H1 (cell line): ENCODE results near the gene MARCHF9. TPM values are rescaled to one million over a fixed set of nuclear protein-coding genes. Genes with fewer than 3 reads are reported as not detected.

ENCODE experiments used
- CTCF ChIA-PET: fragments of 300-600 bp; sonication (Branson Sonifier 250); formaldehyde crosslinking; loops from one replicate; lab custom pipeline; 2021; ENCODE audit not compliant: partially characterized antibody; lab: Charles Lee
- POLR2A ChIA-PET: fragments of 300-600 bp; sonication (Branson Sonifier 250); formaldehyde crosslinking; loops from one replicate; lab custom pipeline; 2021; ENCODE audit warnings: inconsistent platforms; ENCODE audit not compliant: partially characterized antibody; lab: Charles Lee
- DNase-seq, 2 experiments: peaks; one replicate each; pipeline versions ENCODE4 v3.0.0 to v3.0.0-alpha.2; 2010 to 2022; ENCODE audit warnings: low spot score in 2 of 2, low read depth in 1 of 2, mixed read lengths in 1 of 2
- FAIRE-seq: peaks from 2 replicates; lab custom pipeline; 2011; peaks lifted over from hg19 to GRCh38; lab: Jason Lieb, UNC
- H2AFZ ChIP-seq: 2 replicates; pipeline ENCODE4 v1.8.1; 2012; ENCODE audit warnings: low read length, inconsistent platforms
- H2AK5ac ChIP-seq: 2 replicates; pipeline ENCODE4 v1.6.1; 2013; ENCODE audit warnings: low read depth, low read length
- H2BK120ac ChIP-seq: replicated peaks from 2 replicates; pipeline ENCODE3; 2013; ENCODE audit warnings: low read depth, low read length, inconsistent platforms
- H2BK12ac ChIP-seq: 2 replicates; pipeline ENCODE4 v1.6.1; 2013; ENCODE audit warnings: low read depth, low read length
- H2BK15ac ChIP-seq: 2 replicates; pipeline ENCODE4 v1.6.1; 2013; ENCODE audit warnings: low read length
- H2BK20ac ChIP-seq: 2 replicates; pipeline ENCODE4 v1.6.1; 2013; ENCODE audit warnings: low read length
- H2BK5ac ChIP-seq: 2 replicates; pipeline ENCODE4 v1.6.1; 2013; ENCODE audit warnings: low read depth, low read length
- H3K14ac ChIP-seq: 2 replicates; pipeline ENCODE4 v1.6.1; 2013; ENCODE audit warnings: inconsistent platforms; ENCODE audit not compliant: insufficient read length
- H3K18ac ChIP-seq: 2 replicates; pipeline ENCODE4 v1.6.1; 2013; ENCODE audit warnings: low read length; ENCODE audit errors: extremely low read depth
- H3K23ac ChIP-seq: 2 replicates; pipeline ENCODE4 v1.6.1; 2013; ENCODE audit warnings: inconsistent platforms; ENCODE audit not compliant: insufficient read length
- H3K23me2 ChIP-seq: 2 replicates; pipeline ENCODE4 v1.6.1; 2013; ENCODE audit warnings: low read depth, low read length
- H3K27ac ChIP-seq: 2 replicates; pipeline ENCODE4 v1.6.1; 2011; ENCODE audit warnings: low read depth, low read length, inconsistent platforms
- H3K27me3 ChIP-seq, 4 experiments: replicated peaks in 1 of 4; 1 replicate in 1 of 4; 2 replicates in 3 of 4; pipeline versions ENCODE4 v1.6.1 to v1.8.1; 2011 to 2013; ENCODE audit warnings: low read length in 3 of 4, mild to moderate bottlenecking in 3 of 4, inconsistent platforms in 2 of 4, mixed read lengths in 2 of 4, moderate library complexity in 1 of 4; ENCODE audit not compliant: control insufficient read depth in 3 of 4, insufficient read depth in 3 of 4; ENCODE audit errors: extremely low read depth in 1 of 4
- H3K36me3 ChIP-seq, 4 experiments: 2 replicates each; pipeline versions ENCODE4 v1.6.1 to v1.8.1; 2011 to 2013; ENCODE audit warnings: mild to moderate bottlenecking in 4 of 4, low read length in 3 of 4, moderate library complexity in 2 of 4, control low read depth in 1 of 4, inconsistent platforms in 1 of 4; ENCODE audit not compliant: insufficient read depth in 4 of 4, control insufficient read depth in 2 of 4
- H3K4ac ChIP-seq: replicated peaks from 2 replicates; pipeline ENCODE3; 2013; ENCODE audit warnings: low read length, low read depth, mixed read lengths, inconsistent platforms; ENCODE audit not compliant: insufficient read length
- H3K4me1 ChIP-seq, 4 experiments: replicated peaks in 1 of 4; 1 replicate in 1 of 4; 2 replicates in 3 of 4; pipeline versions ENCODE4 v1.6.1 to v1.8.1; 2011 to 2013; ENCODE audit warnings: low read length in 3 of 4, inconsistent platforms in 2 of 4, mixed read lengths in 1 of 4; ENCODE audit not compliant: insufficient read depth in 4 of 4, control insufficient read depth in 3 of 4
- H3K4me2 ChIP-seq, 2 experiments: 2 replicates each; pipeline versions ENCODE4 v1.6.1 to v1.8.1; 2011 to 2013; ENCODE audit warnings: low read depth in 2 of 2, low read length in 2 of 2, control low read depth in 1 of 2, inconsistent platforms in 1 of 2, mild to moderate bottlenecking in 1 of 2; ENCODE audit not compliant: insufficient read depth in 1 of 2
- H3K4me3 ChIP-seq, 4 experiments: fragments of 200-600, 300-600 bp in 1 of 4; sonication (generic), shearing (Covaris generic), sonication (Bioruptor Twin) in 1 of 4; 2 replicates each; pipeline versions ENCODE4 v1.5.1 to v1.8.1; 2011 to 2016; ENCODE audit warnings: low read length in 4 of 4, low read depth in 3 of 4, control low read depth in 2 of 4, inconsistent platforms in 2 of 4, mild to moderate bottlenecking in 2 of 4, mixed read lengths in 1 of 4, moderate library complexity in 1 of 4; ENCODE audit not compliant: insufficient read depth in 2 of 4; ENCODE audit errors: extremely low read depth in 1 of 4
- H3K56ac ChIP-seq: replicated peaks from 2 replicates; pipeline ENCODE3; 2013; ENCODE audit warnings: low read depth, mild to moderate bottlenecking, mixed read lengths, low read length, inconsistent platforms; ENCODE audit not compliant: insufficient read length
- H3K79me1 ChIP-seq: 2 replicates; pipeline ENCODE4 v1.6.1; 2013; ENCODE audit warnings: low read depth, low read length, control low read depth
- H3K79me2 ChIP-seq, 2 experiments: 2 replicates each; pipeline versions ENCODE4 v1.6.1 to v1.8.1; 2012 to 2013; ENCODE audit warnings: low read length in 2 of 2, mild to moderate bottlenecking in 2 of 2, inconsistent platforms in 1 of 2; ENCODE audit not compliant: insufficient read depth in 2 of 2, control insufficient read depth in 1 of 2
- H3K9ac ChIP-seq, 4 experiments: replicated peaks in 1 of 4; 1 replicate in 1 of 4; 2 replicates in 3 of 4; pipeline versions ENCODE4 v1.6.1 to v1.8.1; 2011 to 2013; ENCODE audit warnings: low read depth in 3 of 4, low read length in 3 of 4, control low read depth in 2 of 4, mild to moderate bottlenecking in 2 of 4, moderate library complexity in 2 of 4, inconsistent platforms in 1 of 4; ENCODE audit errors: extremely low read depth in 1 of 4
- H3K9me3 ChIP-seq, 2 experiments: 2 replicates each; pipeline versions ENCODE4 v1.6.1 to v1.8.1; 2012 to 2013; ENCODE audit warnings: mild to moderate bottlenecking in 2 of 2, moderate library complexity in 2 of 2, control low read depth in 1 of 2, inconsistent platforms in 1 of 2, low read depth in 1 of 2, low read length in 1 of 2, mixed read lengths in 1 of 2; ENCODE audit not compliant: insufficient read depth in 2 of 2
- H4K20me1 ChIP-seq, 2 experiments: replicated peaks in 1 of 2; 2 replicates each; pipeline versions ENCODE3 to v1.8.1; 2011 to 2013; ENCODE audit warnings: inconsistent platforms in 2 of 2, low read length in 2 of 2, mild to moderate bottlenecking in 1 of 2; ENCODE audit not compliant: insufficient read depth in 2 of 2, control insufficient read depth in 1 of 2
- H4K5ac ChIP-seq: 2 replicates; pipeline ENCODE4 v1.6.1; 2013; ENCODE audit warnings: low read length, low read depth, mixed read lengths, inconsistent platforms; ENCODE audit not compliant: insufficient read length
- H4K8ac ChIP-seq: 2 replicates; pipeline ENCODE4 v1.8.0; 2013; ENCODE audit warnings: mild to moderate bottlenecking, moderate library complexity, low read length, inconsistent platforms; ENCODE audit not compliant: insufficient read depth; ENCODE audit errors: extremely low read depth
- H4K91ac ChIP-seq: replicated peaks from 2 replicates; pipeline ENCODE3; 2013; ENCODE audit warnings: low read length, mixed read lengths, inconsistent platforms; ENCODE audit not compliant: insufficient read length
- CBX8 ChIP-seq: fragments of 300-800, 300-1000 bp; sonication (generic); IDR thresholded peaks from 2 replicates; pipeline ENCODE4 v1.7.1; 2016; ENCODE audit warnings: low read depth, low read length, borderline replicate concordance
- EGR1 ChIP-seq: IDR thresholded peaks from 2 replicates; pipeline ENCODE4 v1.6.1; 2011; ENCODE audit warnings: low read depth, low read length, borderline replicate concordance
- PHF8 ChIP-seq: fragments of 200-600 bp; sonication (generic); conservative IDR thresholded peaks from 2 replicates; pipeline ENCODE4 v1.7.1; 2012; ENCODE audit warnings: low read depth, mild to moderate bottlenecking, inconsistent platforms, low read length, moderate library complexity
- POLR2A ChIP-seq, 2 experiments: IDR thresholded peaks; 1 replicate in 1 of 2; 2 replicates in 1 of 2; pipeline ENCODE4 v1.6.1; 2011; ENCODE audit warnings: low read depth in 2 of 2, low read length in 2 of 2, mild to moderate bottlenecking in 2 of 2; ENCODE audit errors: control extremely low read depth in 1 of 2
- RBBP5 ChIP-seq: IDR thresholded peaks from 2 replicates; pipeline ENCODE4 v1.7.1; 2012; ENCODE audit warnings: low read depth, mild to moderate bottlenecking, inconsistent platforms, low read length, moderate library complexity, borderline replicate concordance
- SIX5 ChIP-seq: IDR thresholded peaks from 2 replicates; pipeline ENCODE4 v1.6.1; 2011; ENCODE audit warnings: mild to moderate bottlenecking, low read depth, low read length
- SP1 ChIP-seq: IDR thresholded peaks from 2 replicates; pipeline ENCODE4 v1.6.1; 2011; ENCODE audit warnings: low read depth, low read length
- TEAD4 ChIP-seq: IDR thresholded peaks from 2 replicates; pipeline ENCODE4 v1.6.1; 2012; ENCODE audit warnings: low read depth, low read length, inconsistent platforms, mixed read lengths
- YY1 ChIP-seq: IDR thresholded peaks from 2 replicates; pipeline ENCODE4 v1.6.1; 2011; ENCODE audit warnings: low read depth, mild to moderate bottlenecking, low read length
- polyA plus RNA-seq, 7 experiments: library from polyadenylated mRNA; depleted of rRNA in 3 of 7; stranded (reverse) in 5 of 7; unstranded in 2 of 7; fragments of >200 nt in 5 of 7; fragments of 200-250 nt in 2 of 7; gene quantifications; 1 replicate in 5 of 7; 2 replicates in 1 of 7; 4 replicates in 1 of 7; pipeline versions ENCODE4 v1.2.1 to v1.2.3, GENCODE V29; 2011 to 2013; ENCODE audit warnings: missing spikeins in 2 of 7, mixed read lengths in 2 of 7
- total RNA-seq: library from RNA; stranded (reverse); fragmentation: NEBNext Ultra II Directional; extraction: Animal tissue kit (Norgen Biotek cat#: 25700); gene quantifications from 2 replicates; pipeline ENCODE4 v1.2.1, GENCODE V29; 2021
- TF ChIP-seq, protein P1 (sequence below), 3 experiments: IDR thresholded peaks; 1 replicate in 2 of 3; 2 replicates in 1 of 3; pipeline versions ENCODE4 v1.5.1 to v1.6.1; 2011; ENCODE audit warnings: low read length in 3 of 3, mild to moderate bottlenecking in 3 of 3, inconsistent platforms in 2 of 3, low read depth in 1 of 3, moderate library complexity in 1 of 3; ENCODE audit not compliant: insufficient read depth in 1 of 3; ENCODE audit errors: control extremely low read depth in 1 of 3

MARCHF9 gene
- total and polyA plus RNA-seq, 2 of the 8 experiments (the other 6 are each of a cell fraction or from before 2014, with no cell fraction given) = 6.4 to 7.8 TPM

DNA sequence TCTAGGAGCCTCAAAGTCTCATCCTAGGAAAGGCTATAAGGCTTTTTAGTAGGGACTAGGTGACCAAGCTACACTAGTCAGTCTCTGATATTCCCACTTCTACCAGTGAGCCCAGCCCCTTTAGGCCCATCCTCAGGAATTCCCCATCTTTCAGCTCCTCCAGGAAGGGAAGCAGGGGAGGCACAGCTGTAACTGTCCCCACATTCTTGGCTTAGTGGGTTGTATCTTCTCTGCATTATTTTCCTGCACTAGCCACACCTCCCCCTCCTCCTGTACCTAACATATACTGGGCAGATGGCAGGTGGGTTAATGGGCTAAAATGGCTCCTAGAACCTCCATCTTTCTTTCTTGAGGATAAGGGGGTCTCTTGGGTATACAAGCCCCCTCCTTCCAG, 12.4 kb downstream of the MARCHF9 start:
- H3K56ac ChIP-seq = no peak overlapping the region
- H2AK5ac ChIP-seq = no peak overlapping the region
- H3K14ac ChIP-seq = no peak overlapping the region
- H2AFZ ChIP-seq = no peak overlapping the region
- peaks cover 13 to 25% (median 20%) of the 10 kb centered on the region in 4 experiments for H3K4me1 ChIP-seq
- no peak for DNase-seq
- H3K18ac ChIP-seq = no peak overlapping the region
- H3K79me1 ChIP-seq = no peaks in the 10 kb centered on the region; the same call in 1 of the 2 replicates
- H4K91ac ChIP-seq = no peak overlapping the region
- ChIA-PET POLR2A (interaction anchor here (0.6 to 5.3 kb wide), 15 partner anchors 8 to 78 kb away, joined by 3 to 35 read pairs (median 4); partner anchors contain the start of genes CDK4, TSFM and TSPAN31), CTCF (interaction anchor here (0.6 to 3.9 kb wide), 13 partner anchors 8 to 1703 kb away, joined by 3 to 40 read pairs (median 5); partner anchors contain the start of gene TSFM)
- no peak overlapping the region for H4K8ac ChIP-seq
- no peak for FAIRE-seq
- TF ChIP-seq YY1 (no peak), CBX8 (no peak), EGR1 (no peak), TEAD4 (peak; percentile 69), RBBP5 (no peak), SIX5 (no peak), POLR2A (IDR thresholded peaks at IDR 0.05; ENCODE audit: control extremely low read depth in 1 of 2, low read depth in 2 of 2, low read length in 2 of 2) (peak in 1 of 2 experiments; percentile 5; a peak in 1 of 3 replicates), SP1 (peak; percentile 3; the same call in 1 of the 2 replicates), PHF8 (no peak)
- TF ChIP-seq, protein P1, sequence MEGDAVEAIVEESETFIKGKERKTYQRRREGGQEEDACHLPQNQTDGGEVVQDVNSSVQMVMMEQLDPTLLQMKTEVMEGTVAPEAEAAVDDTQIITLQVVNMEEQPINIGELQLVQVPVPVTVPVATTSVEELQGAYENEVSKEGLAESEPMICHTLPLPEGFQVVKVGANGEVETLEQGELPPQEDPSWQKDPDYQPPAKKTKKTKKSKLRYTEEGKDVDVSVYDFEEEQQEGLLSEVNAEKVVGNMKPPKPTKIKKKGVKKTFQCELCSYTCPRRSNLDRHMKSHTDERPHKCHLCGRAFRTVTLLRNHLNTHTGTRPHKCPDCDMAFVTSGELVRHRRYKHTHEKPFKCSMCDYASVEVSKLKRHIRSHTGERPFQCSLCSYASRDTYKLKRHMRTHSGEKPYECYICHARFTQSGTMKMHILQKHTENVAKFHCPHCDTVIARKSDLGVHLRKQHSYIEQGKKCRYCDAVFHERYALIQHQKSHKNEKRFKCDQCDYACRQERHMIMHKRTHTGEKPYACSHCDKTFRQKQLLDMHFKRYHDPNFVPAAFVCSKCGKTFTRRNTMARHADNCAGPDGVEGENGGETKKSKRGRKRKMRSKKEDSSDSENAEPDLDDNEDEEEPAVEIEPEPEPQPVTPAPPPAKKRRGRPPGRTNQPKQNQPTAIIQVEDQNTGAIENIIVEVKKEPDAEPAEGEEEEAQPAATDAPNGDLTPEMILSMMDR (IDR thresholded peaks at IDR 0.05; ENCODE audit: control extremely low read depth in 1 of 3, insufficient read depth in 1 of 3, low read depth in 1 of 3, low read length in 3 of 3) = no peak
- H4K20me1 ChIP-seq = peaks cover 0 to 4% of the 10 kb centered on the region in 2 experiments
- H3K23me2 ChIP-seq = peaks cover 28% of the 10 kb centered on the region
- no peak overlapping the region for H4K5ac ChIP-seq
- H2BK20ac ChIP-seq = 0 out of 2 replicates have a peak overlapping the region, but pooled peaks have one; percentile 61
- peak overlapping the region; percentile 87 to 96 for H3K4me2 ChIP-seq
- 0 out of 4 replicates have a peak, but pooled peaks cover 0 to 7% of the 10 kb centered on the region in 2 experiments for H3K79me2 ChIP-seq
- no peak overlapping the region for H2BK12ac ChIP-seq
- H3K27ac ChIP-seq = no peak overlapping the region
- no peak overlapping the region for H2BK15ac ChIP-seq
- H2BK5ac ChIP-seq = 0 out of 2 replicates have a peak overlapping the region, but pooled peaks have one; percentile 24
- no peak overlapping the region for H2BK120ac ChIP-seq
- no peak overlapping the region for H3K9ac ChIP-seq
- no peak overlapping the region for H3K23ac ChIP-seq
- no peak overlapping the region for H3K4ac ChIP-seq
- H3K9me3 ChIP-seq = no peaks in the 10 kb centered on the region
- H3K36me3 ChIP-seq = peaks cover 11 to 17% (median 14%) of the 10 kb centered on the region in 4 experiments; a peak in 7 of 8 replicates
- peaks cover 22 to 39% (median 37%) of the 10 kb centered on the region in 4 experiments for H3K27me3 ChIP-seq
- peak overlapping the region in 3 of 4 experiments; percentile 39 to 66 (median 65); a peak in 5 of 8 replicates for H3K4me3 ChIP-seq
